ENCODE measurements around the gene PCSK4. TPM values are rescaled to one million over a fixed set of nuclear protein-coding genes. Genes with fewer than 3 reads are reported as not detected.

The PCSK4 gene
- total RNA-seq, 1 experiment from 2014 or later: 11.1 TPM

- Histone ChIP-seq H4K20me1 (ENCODE audit: insufficient read depth) (no peaks in the 10 kb centered on the region), H3K27me3 (ENCODE audit: insufficient read depth, low read length) (no peaks in the 10 kb centered on the region), H3K9me2 (ENCODE audit: insufficient read depth) (no peaks in the 10 kb centered on the region), H3K4me3 (replicated peaks in 1 of 2; ENCODE audit: low read depth in 1 of 2, low read length in 2 of 2) (no peak overlapping the region), H3K4me1 (ENCODE audit: control insufficient read depth in 1 of 2, insufficient read depth in 2 of 2, low read length in 2 of 2) (peaks cover 14 to 26% of the 10 kb centered on the region in 2 experiments), H3K79me2 (ENCODE audit: insufficient read depth, low read length) (peaks cover 7% of the 10 kb centered on the region; the same call in 1 of the 2 replicates), H3K9ac (ENCODE audit: low read length) (no peak overlapping the region), H3K9me3 (ENCODE audit: control insufficient read depth in 1 of 2, insufficient read depth in 1 of 2, low read depth in 1 of 2, low read length in 2 of 2) (no peaks in the 10 kb centered on the region), H3K27ac (ENCODE audit: low read depth, low read length) (no peak overlapping the region; the same call in 1 of the 2 replicates), H3K4me2 (ENCODE audit: low read length) (no peak overlapping the region), H3K36me3 (ENCODE audit: control insufficient read depth in 1 of 2, insufficient read depth in 2 of 2, low read length in 2 of 2) (no peaks in the 10 kb centered on the region), H2AFZ (ENCODE audit: low read depth, low read length, poor library complexity, severe bottlenecking) (no peak overlapping the region)
- intact Hi-C loops (cut with micrococcal nuclease): no loop called here
- ATAC-seq (no peak), DNase-seq (ENCODE audit: low read depth, low spot score) (no peak)
- no TSS peak for BruUV-seq (replicated peaks)
- ChIA-PET RAD21 (ENCODE audit: low non-redundant PET in 1 of 2, low total read pairs in 2 of 2, uncharacterized antibody in 2 of 2, unreplicated experiment in 2 of 2) (no interaction called here), POLR2A (no interaction called here), CTCF (no interaction called here)
- no peak for TF ChIP-seq POLR2AphosphoS5 (IDR thresholded peaks at IDR 0.05; ENCODE audit: low read depth, low read length)
- TF ChIP-seq SRF (IDR thresholded peaks at IDR 0.05; ENCODE audit: low read depth): no peak
- TF ChIP-seq, protein P1, sequence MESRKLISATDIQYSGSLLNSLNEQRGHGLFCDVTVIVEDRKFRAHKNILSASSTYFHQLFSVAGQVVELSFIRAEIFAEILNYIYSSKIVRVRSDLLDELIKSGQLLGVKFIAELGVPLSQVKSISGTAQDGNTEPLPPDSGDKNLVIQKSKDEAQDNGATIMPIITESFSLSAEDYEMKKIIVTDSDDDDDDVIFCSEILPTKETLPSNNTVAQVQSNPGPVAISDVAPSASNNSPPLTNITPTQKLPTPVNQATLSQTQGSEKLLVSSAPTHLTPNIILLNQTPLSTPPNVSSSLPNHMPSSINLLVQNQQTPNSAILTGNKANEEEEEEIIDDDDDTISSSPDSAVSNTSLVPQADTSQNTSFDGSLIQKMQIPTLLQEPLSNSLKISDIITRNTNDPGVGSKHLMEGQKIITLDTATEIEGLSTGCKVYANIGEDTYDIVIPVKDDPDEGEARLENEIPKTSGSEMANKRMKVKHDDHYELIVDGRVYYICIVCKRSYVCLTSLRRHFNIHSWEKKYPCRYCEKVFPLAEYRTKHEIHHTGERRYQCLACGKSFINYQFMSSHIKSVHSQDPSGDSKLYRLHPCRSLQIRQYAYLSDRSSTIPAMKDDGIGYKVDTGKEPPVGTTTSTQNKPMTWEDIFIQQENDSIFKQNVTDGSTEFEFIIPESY (IDR thresholded peaks at IDR 0.05; ENCODE audit: extremely low read depth, insufficient replicate concordance, low read length): no peak
- TF ChIP-seq, protein P2, sequence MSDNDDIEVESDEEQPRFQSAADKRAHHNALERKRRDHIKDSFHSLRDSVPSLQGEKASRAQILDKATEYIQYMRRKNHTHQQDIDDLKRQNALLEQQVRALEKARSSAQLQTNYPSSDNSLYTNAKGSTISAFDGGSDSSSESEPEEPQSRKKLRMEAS (IDR thresholded peaks at IDR 0.05): no peak
- no peak for TF ChIP-seq REST (IDR thresholded peaks at IDR 0.05; ENCODE audit: low read depth)
- no peak for TF ChIP-seq CEBPB (IDR thresholded peaks at IDR 0.05; ENCODE audit: low read depth)
- no peak for TF ChIP-seq JUND (IDR thresholded peaks at IDR 0.05)
- no peak for TF ChIP-seq ZFX (IDR thresholded peaks at IDR 0.05)
- TF ChIP-seq SIN3A (IDR thresholded peaks at IDR 0.05; ENCODE audit: low read depth): no peak
- TF ChIP-seq SP1 (IDR thresholded peaks at IDR 0.05; ENCODE audit: low read depth): no peak
- no peak for TF ChIP-seq ATF3 (IDR thresholded peaks at IDR 0.05)
- no peak for TF ChIP-seq FOSL1 (IDR thresholded peaks at IDR 0.05; ENCODE audit: low read depth)
- no peak for TF ChIP-seq EZH2phosphoT487 (IDR thresholded peaks at IDR 0.05; ENCODE audit: borderline replicate concordance)
- no peak for TF ChIP-seq YY1 (IDR thresholded peaks at IDR 0.05; ENCODE audit: extremely low read depth, insufficient replicate concordance, low read depth, low read length)
- no peak for TF ChIP-seq EGR1 (IDR thresholded peaks at IDR 0.05; ENCODE audit: low read depth)
Measured at GRCh38 chr19:1487576-1488281, 2.4 kb downstream of the PCSK4 start.
